Prostate gland (tissue), 2 donors: Measurements from ENCODE around the gene GNAQ. TPM values are rescaled to one million over a fixed set of nuclear protein-coding genes. Genes with fewer than 3 reads are reported as not detected.
"Not testable (repeated sequence)": the region's sequence is repeated elsewhere in the genome, so short reads cannot be mapped to it uniquely, and the experiment has no call there.

Source experiments
- DNase-seq: peaks from one replicate; pipeline ENCODE4 v3.0.0-alpha.2; 2019; ENCODE audit warnings: low spot score
- H3K27ac ChIP-seq, 2 donors: fragments of 200-600 bp; sonication (generic); 2 replicates each; pipeline ENCODE4 v1.5.1; 2017 to 2019
- H3K27me3 ChIP-seq: fragments of 200-600 bp; sonication (generic); replicated peaks from 2 replicates; pipeline ENCODE4 v1.5.1; 2019; ENCODE audit not compliant: insufficient read depth
- H3K36me3 ChIP-seq, 2 donors: fragments of 200-600 bp; sonication (generic); 1 replicate in 1 of 2; 2 replicates in 1 of 2; pipeline versions ENCODE4 v1.5.1 to v1.8.1; 2017 to 2019
- H3K4me1 ChIP-seq: fragments of 200-600 bp; sonication (generic); replicated peaks from 2 replicates; pipeline ENCODE4 v1.5.1; 2019
- H3K4me3 ChIP-seq, 2 donors: fragments of 200-600 bp; sonication (generic); 2 replicates each; pipeline ENCODE4 v1.5.1; 2017 to 2019
- H3K9me3 ChIP-seq: fragments of 200-600 bp; sonication (generic); 2 replicates; pipeline ENCODE4 v1.5.1; 2017
- CTCF ChIP-seq, 4 experiments: fragments of 200-600 bp in 2 of 4; fragments of 450-650 bp in 2 of 4; sonication (generic) in 2 of 4; IDR thresholded peaks; 1 replicate in 3 of 4; 2 replicates in 1 of 4; pipeline ENCODE4 v1.5.1; 2016 to 2019; ENCODE audit warnings: antibody characterized with exemption in 4 of 4, mild to moderate bottlenecking in 2 of 4, moderate library complexity in 2 of 4
- POLR2A ChIP-seq: fragments of 450-650 bp; IDR thresholded peaks from one replicate; pipeline ENCODE4 v1.6.1; 2016; ENCODE audit warnings: antibody characterized with exemption, mild to moderate bottlenecking
- POLR2AphosphoS5 ChIP-seq: sonication (generic); formaldehyde crosslinking; IDR thresholded peaks from one replicate; pipeline ENCODE4 v1.6.1; 2017; ENCODE audit warnings: antibody characterized with exemption
- WGBS: methylation state at CpG from one replicate; pipeline ENCODE4 v1.1.5; 2018; 5-methylcytosine and 5-hydroxymethylcytosine counted together
- intact Hi-C: fragments of 100-400 bp; cut with DNase I; formaldehyde crosslinking; loops from one replicate; pipeline ENCODE4 v1.14.2; 2022
- total RNA-seq, 2 donors: library from RNA; depleted of rRNA; stranded (reverse); fragments of >200 nt; gene quantifications; one replicate each; pipeline ENCODE4 v1.1.0, GENCODE V29; 2016

The GNAQ gene
- total RNA-seq, 2 donors from 2014 or later: 35.0 to 43.7 TPM

- no peaks in the 10 kb centered on the region for H3K9me3 ChIP-seq
- TF ChIP-seq POLR2AphosphoS5 (no peak), CTCF (IDR thresholded peaks at IDR 0.05) (no peak), POLR2A (no peak)
- H3K27ac ChIP-seq: no peak overlapping the region
- no peaks in the 10 kb centered on the region for H3K4me1 ChIP-seq
- H3K36me3 ChIP-seq: no peaks in the 10 kb centered on the region
- no peaks in the 10 kb centered on the region for H3K27me3 ChIP-seq
- WGBS: 70% methylated on average over 4 of the region's 4 CpGs
- intact Hi-C loops: no loop called here
- no peak overlapping the region for H3K4me3 ChIP-seq
- no peak for DNase-seq
Measured at GRCh38 chr9:77865385-77866047, 166.1 kb downstream of the GNAQ start.

GRCh38 chr9:77864211-77864889 is 167.3 kb downstream of the GNAQ start:
- WGBS: 86% methylated on average over 5 of the region's 5 CpGs
- TF ChIP-seq POLR2A: no peak
- no peak for TF ChIP-seq CTCF (IDR thresholded peaks at IDR 0.05)
- no peak for TF ChIP-seq POLR2AphosphoS5
- intact Hi-C loops: no loop called here
- Histone ChIP-seq H3K9me3 (no peaks in the 10 kb centered on the region), H3K4me1 (no peaks in the 10 kb centered on the region), H3K27me3 (no peaks in the 10 kb centered on the region), H3K27ac (no peak overlapping the region), H3K4me3 (no peak overlapping the region), H3K36me3 (no peaks in the 10 kb centered on the region)
- DNase-seq: no peak

GRCh38 chr9:77863638-77864037 is 168.0 kb downstream of the GNAQ start:
- H3K4me3 ChIP-seq, H3K27ac ChIP-seq, H3K36me3 ChIP-seq, H3K27me3 ChIP-seq, H3K9me3 ChIP-seq, H3K4me1 ChIP-seq, DNase-seq, intact Hi-C loops: not testable (repeated sequence)
- 95% methylated on average over 5 of the region's 5 CpGs for WGBS

- H3K4me1 ChIP-seq, H3K27ac ChIP-seq, H3K27me3 ChIP-seq, DNase-seq, H3K36me3 ChIP-seq, H3K9me3 ChIP-seq, H3K4me3 ChIP-seq, intact Hi-C loops: not testable (repeated sequence)
- 96% methylated on average over 3 of the region's 3 CpGs for WGBS
Measured at GRCh38 chr9:77860953-77861352, 170.7 kb downstream of the GNAQ start.

- WGBS: 87% methylated on average over 2 of the region's 2 CpGs
- DNase-seq: no peak
- Histone ChIP-seq H3K9me3 (no peaks in the 10 kb centered on the region), H3K27me3 (no peaks in the 10 kb centered on the region), H3K4me3 (no peak overlapping the region), H3K4me1 (peaks cover 1% of the 10 kb centered on the region), H3K36me3 (no peaks in the 10 kb centered on the region), H3K27ac (no peak overlapping the region)
- no peak for TF ChIP-seq POLR2A
- TF ChIP-seq POLR2AphosphoS5: no peak
- TF ChIP-seq CTCF (IDR thresholded peaks at IDR 0.05): no peak
- intact Hi-C loops: no loop called here
Measured at GRCh38 chr9:77857513-77858259, 173.9 kb downstream of the GNAQ start.
